SK-N-DZ (cell line): Measurements from ENCODE around the gene KCNJ6.
A peak's percentile ranks its signal among the peaks of the same experiment; 100 is the strongest.
"Not testable (repeated sequence)": the region's sequence is repeated elsewhere in the genome, so short reads cannot be mapped to it uniquely, and the experiment has no call there.

Experiments
- DNase-seq: peaks from one replicate; pipeline ENCODE4 v3.0.0-alpha.2; 2015; ENCODE audit warnings: low spot score

Gene KCNJ6

GRCh38 chr21:37684115-37684493 lies 232.2 kb downstream of the KCNJ6 start:
- no peak for DNase-seq

GRCh38 chr21:37683396-37684114 lies 232.7 kb downstream of the KCNJ6 start:
- no peak for DNase-seq

- DNase-seq, result no peak
Observed at GRCh38 chr21:37682966-37683365, 233.3 kb downstream of the KCNJ6 start.

GRCh38 chr21:37677006-37677405 lies 239.3 kb downstream of the KCNJ6 start:
- DNase-seq, result no peak

- peak; percentile 38 for DNase-seq
Observed at GRCh38 chr21:37675202-37675801, 241.0 kb downstream of the KCNJ6 start.

GRCh38 chr21:37673801-37674575 lies 242.3 kb downstream of the KCNJ6 start:
- no peak for DNase-seq

GRCh38 chr21:37671381-37671780 lies 244.9 kb downstream of the KCNJ6 start:
- DNase-seq, result no peak

- no peak for DNase-seq
Observed at GRCh38 chr21:37670883-37671282, 245.4 kb downstream of the KCNJ6 start.

GRCh38 chr21:37669249-37669648 lies 247.0 kb downstream of the KCNJ6 start:
- DNase-seq, result no peak

GRCh38 chr21:37668462-37669239 lies 247.6 kb downstream of the KCNJ6 start:
- DNase-seq, result no peak

GRCh38 chr21:37667380-37667779 lies 248.9 kb downstream of the KCNJ6 start:
- no peak for DNase-seq

GRCh38 chr21:37665230-37666024 lies 250.8 kb downstream of the KCNJ6 start:
- no peak for DNase-seq

GRCh38 chr21:37662227-37662626 lies 254.0 kb downstream of the KCNJ6 start:
- not testable (repeated sequence) for DNase-seq

- no peak for DNase-seq
Observed at GRCh38 chr21:37660709-37661108, 255.5 kb downstream of the KCNJ6 start.

GRCh38 chr21:37659874-37660273 lies 256.4 kb downstream of the KCNJ6 start:
- DNase-seq, result no peak

- DNase-seq, result no peak
Observed at GRCh38 chr21:37658817-37659458, 257.3 kb downstream of the KCNJ6 start.

- no peak for DNase-seq
Observed at GRCh38 chr21:37658121-37658816, 258.0 kb downstream of the KCNJ6 start.

- no peak for DNase-seq
Observed at GRCh38 chr21:37656899-37657298, 259.4 kb downstream of the KCNJ6 start.

- no peak for DNase-seq
Observed at GRCh38 chr21:37655611-37656300, 260.5 kb downstream of the KCNJ6 start.
